Neural progenitor cell (in vitro differentiated cells): Measurements from ENCODE around the gene PRDM16. TPM values are rescaled to one million over a fixed set of nuclear protein-coding genes. Genes with fewer than 3 reads are reported as not detected.

ENCODE experiments used
- DNase-seq: peaks from one replicate; pipeline ENCODE4 v3.0.0-alpha.2; 2016; ENCODE audit warnings: low spot score
- H2AFZ ChIP-seq: fragments of 200-600 bp; sonication (generic); replicated peaks from 2 replicates; pipeline ENCODE4 v1.6.1; 2016; ENCODE audit warnings: antibody characterized with exemption
- H3F3A ChIP-seq: fragments of 200-600 bp; sonication (generic); 2 replicates; pipeline ENCODE4 v1.6.1; 2016; ENCODE audit warnings: antibody characterized with exemption, low read depth
- H3K27ac ChIP-seq: fragments of 200-600 bp; sonication (generic); 2 replicates; pipeline ENCODE4 v1.5.1; 2016; ENCODE audit warnings: mild to moderate bottlenecking
- H3K27me3 ChIP-seq: fragments of 200-600 bp; sonication (generic); 2 replicates; pipeline ENCODE4 v1.6.1; 2016; ENCODE audit warnings: mild to moderate bottlenecking, moderate library complexity
- H3K36me3 ChIP-seq: fragments of 200-600 bp; sonication (generic); 2 replicates; pipeline ENCODE4 v1.5.1; 2016
- H3K4me1 ChIP-seq: fragments of 200-600 bp; sonication (generic); 2 replicates; pipeline ENCODE4 v1.6.1; 2016; ENCODE audit warnings: mixed run types
- H3K4me2 ChIP-seq: fragments of 200-600 bp; sonication (generic); 2 replicates; pipeline ENCODE4 v1.6.1; 2016
- H3K4me3 ChIP-seq: fragments of 200-600 bp; sonication (generic); 2 replicates; pipeline ENCODE4 v1.5.1; 2016
- H3K79me2 ChIP-seq: fragments of 200-600 bp; sonication (generic); 2 replicates; pipeline ENCODE4 v1.6.1; 2016; ENCODE audit warnings: low read depth
- H3K9ac ChIP-seq: fragments of 200-600 bp; sonication (generic); 2 replicates; pipeline ENCODE4 v1.6.1; 2016
- H3K9me3 ChIP-seq: fragments of 200-600 bp; sonication (generic); 2 replicates; pipeline ENCODE4 v1.5.1; 2016; ENCODE audit warnings: low read depth
- H4K20me1 ChIP-seq: fragments of 200-600 bp; sonication (generic); 2 replicates; pipeline ENCODE4 v1.6.1; 2016; ENCODE audit warnings: low read depth
- H3K27ac Mint-ChIP-seq: 3 replicates; pipeline ENCODE4 v1.8.0; 2021; ENCODE audit warnings: mixed read lengths
- H3K27me3 Mint-ChIP-seq: 2 replicates; pipeline ENCODE4 v1.8.0; 2022; ENCODE audit warnings: low read depth, mild to moderate bottlenecking, inconsistent platforms, moderate library complexity, mixed read lengths; ENCODE audit not compliant: insufficient read depth
- H3K36me3 Mint-ChIP-seq: 3 replicates; pipeline ENCODE4 v1.8.0; 2021; ENCODE audit warnings: mixed read lengths
- H3K4me1 Mint-ChIP-seq: 3 replicates; pipeline ENCODE4 v1.8.0; 2021; ENCODE audit warnings: mixed read lengths
- H3K4me3 Mint-ChIP-seq: 3 replicates; pipeline ENCODE4 v1.8.0; 2021; ENCODE audit warnings: mild to moderate bottlenecking, moderate library complexity, mixed read lengths
- H3K9me3 Mint-ChIP-seq: 3 replicates; pipeline ENCODE4 v1.8.0; 2020; ENCODE audit warnings: mixed read lengths
- CTCF ChIP-seq: fragments of 200-600 bp; sonication (generic); IDR thresholded peaks from 2 replicates; pipeline ENCODE4 v1.5.1; 2017; ENCODE audit warnings: antibody characterized with exemption, mild to moderate bottlenecking
- EZH2 ChIP-seq: fragments of 200-600 bp; sonication (generic); IDR thresholded peaks from 2 replicates; pipeline ENCODE4 v1.6.1; 2017; ENCODE audit warnings: antibody characterized with exemption, mild to moderate bottlenecking, moderate library complexity
- EZH2phosphoT487 ChIP-seq: fragments of 200-600 bp; sonication (generic); IDR thresholded peaks from 2 replicates; pipeline ENCODE4 v1.6.1; 2017; ENCODE audit warnings: antibody characterized with exemption
- total RNA-seq: library from RNA; depleted of rRNA; stranded (reverse); fragments of >200 nt; gene quantifications from 2 replicates; pipeline ENCODE4 v1.2.3, GENCODE V29; 2015; ENCODE audit warnings: low replicate concordance

Gene PRDM16
- total RNA-seq, 1 donor from 2014 or later = 1.9 TPM

- no peak overlapping the region for H3K4me3 Mint-ChIP-seq
- Histone ChIP-seq H3K27ac (no peak overlapping the region), H3K4me3 (no peak overlapping the region), H3K27me3 (no peaks in the 10 kb centered on the region), H3K4me1 (peaks cover 14% of the 10 kb centered on the region), H2AFZ (no peak overlapping the region), H3K9ac (no peak overlapping the region), H3K79me2 (no peaks in the 10 kb centered on the region), H3K9me3 (no peaks in the 10 kb centered on the region), H3F3A (peaks cover 10% of the 10 kb centered on the region), H3K4me2 (no peak overlapping the region), H4K20me1 (no peaks in the 10 kb centered on the region), H3K36me3 (no peaks in the 10 kb centered on the region)
- peaks cover 4% of the 10 kb centered on the region for H3K27me3 Mint-ChIP-seq
- H3K36me3 Mint-ChIP-seq = no peaks in the 10 kb centered on the region
- H3K4me1 Mint-ChIP-seq = peaks cover 27% of the 10 kb centered on the region
- no peak for DNase-seq
- no peak overlapping the region for H3K27ac Mint-ChIP-seq
- no peak for TF ChIP-seq CTCF
- TF ChIP-seq EZH2 = no peak
- no peak for TF ChIP-seq EZH2phosphoT487
- no peaks in the 10 kb centered on the region for H3K9me3 Mint-ChIP-seq
These were observed 111.9 kb downstream of the PRDM16 start for GRCh38 chr1:3180915-3181314.

DNA sequence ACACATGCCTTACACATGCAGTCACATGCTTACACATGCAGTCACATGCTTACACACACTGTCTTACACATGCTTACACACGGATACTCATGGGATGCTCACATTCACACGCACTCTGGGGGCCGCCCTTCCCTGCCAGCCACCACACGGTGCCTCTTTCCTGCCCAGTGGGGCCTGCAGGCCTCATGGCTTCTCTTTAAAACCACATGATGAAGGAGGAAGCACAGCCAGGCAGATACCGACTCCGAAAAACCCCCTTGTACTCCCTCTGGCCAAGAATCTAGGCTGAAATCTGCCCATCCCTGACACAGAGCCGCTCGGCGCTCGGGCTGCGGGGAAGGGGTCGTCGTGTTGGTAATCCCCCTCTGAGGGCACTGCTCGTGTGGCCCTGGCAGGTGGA is 113.0 kb downstream of the PRDM16 start:
- Mint-ChIP-seq H3K4me1 (peaks cover 34% of the 10 kb centered on the region), H3K4me3 (no peak overlapping the region)

DNA sequence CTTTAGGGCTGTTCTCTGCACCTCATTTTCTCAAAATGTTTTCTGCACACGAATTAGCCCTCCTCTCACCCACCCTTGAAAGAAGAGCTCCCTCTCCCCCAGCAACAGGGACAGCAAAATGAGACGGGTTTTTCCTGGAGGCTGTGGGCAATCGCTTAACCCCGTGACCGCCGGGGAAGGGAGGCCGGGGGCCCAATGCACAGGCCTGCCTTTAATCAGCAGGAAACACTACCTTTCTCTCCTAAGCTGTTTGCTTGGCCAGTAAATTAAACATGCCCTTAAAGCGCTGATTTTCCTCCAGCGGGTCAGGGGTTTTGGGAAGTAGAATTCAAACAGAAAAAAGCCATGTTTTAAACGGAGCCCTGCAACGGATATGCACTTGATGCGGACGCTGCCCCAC is 114.4 kb downstream of the PRDM16 start:
- Histone ChIP-seq H3K4me3 (no peak overlapping the region), H4K20me1 (no peaks in the 10 kb centered on the region), H3K79me2 (no peaks in the 10 kb centered on the region), H3K4me1 (peaks cover 14% of the 10 kb centered on the region), H3K27ac (no peak overlapping the region), H2AFZ (no peak overlapping the region), H3K36me3 (no peaks in the 10 kb centered on the region), H3K9ac (no peak overlapping the region), H3K4me2 (peak overlapping the region; percentile 9), H3K27me3 (no peaks in the 10 kb centered on the region), H3F3A (peaks cover 10% of the 10 kb centered on the region), H3K9me3 (no peaks in the 10 kb centered on the region)
- no peak for TF ChIP-seq EZH2
- TF ChIP-seq CTCF = no peak
- TF ChIP-seq EZH2phosphoT487 = no peak
- Mint-ChIP-seq H3K27me3 (peaks cover 8% of the 10 kb centered on the region), H3K4me1 (peaks cover 39% of the 10 kb centered on the region), H3K9me3 (no peaks in the 10 kb centered on the region), H3K4me3 (no peak overlapping the region), H3K27ac (peak overlapping the region; percentile 44), H3K36me3 (peaks cover 3% of the 10 kb centered on the region)
- no peak for DNase-seq

More for the DNA sequence above, 113.0 kb downstream of the PRDM16 start:
- no peak overlapping the region for H2AFZ ChIP-seq
- H3K4me3 ChIP-seq = no peak overlapping the region
- no peak overlapping the region for H3K4me2 ChIP-seq
- H3K36me3 Mint-ChIP-seq = no peaks in the 10 kb centered on the region
- no peak overlapping the region for H3K9ac ChIP-seq
- no peak overlapping the region for H3K27ac Mint-ChIP-seq
- H3K27me3 Mint-ChIP-seq = peaks cover 4% of the 10 kb centered on the region
- DNase-seq = no peak
- no peaks in the 10 kb centered on the region for H3K9me3 ChIP-seq
- H3K4me1 ChIP-seq = peaks cover 14% of the 10 kb centered on the region
- no peaks in the 10 kb centered on the region for H3K36me3 ChIP-seq
- no peaks in the 10 kb centered on the region for H3K27me3 ChIP-seq
- peaks cover 10% of the 10 kb centered on the region for H3F3A ChIP-seq
- no peaks in the 10 kb centered on the region for H4K20me1 ChIP-seq
- no peaks in the 10 kb centered on the region for H3K79me2 ChIP-seq
- TF ChIP-seq EZH2 = no peak
- no peak for TF ChIP-seq EZH2phosphoT487
- no peak for TF ChIP-seq CTCF
- no peak overlapping the region for H3K27ac ChIP-seq
- H3K9me3 Mint-ChIP-seq = no peaks in the 10 kb centered on the region

DNA sequence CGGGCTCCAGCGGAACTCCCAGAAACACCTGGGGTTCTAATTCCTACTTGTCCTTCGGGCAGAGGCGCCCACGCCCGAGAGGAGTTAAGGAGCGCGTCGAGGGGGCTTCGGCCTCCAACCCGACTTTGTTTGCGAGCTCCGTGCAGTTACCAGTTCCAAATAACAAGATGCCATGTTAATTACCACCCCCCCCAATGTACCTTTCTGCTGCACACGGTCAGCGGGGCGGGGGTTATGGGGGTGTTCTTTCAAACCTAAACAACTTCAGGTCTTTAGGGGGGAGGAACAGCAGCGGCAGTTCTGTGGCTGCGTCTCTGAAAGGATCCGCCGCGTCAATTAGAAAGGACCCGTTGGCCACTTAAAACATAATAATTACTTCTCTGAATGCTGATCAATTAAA is 114.8 kb downstream of the PRDM16 start:
- Histone ChIP-seq H3K79me2 (no peaks in the 10 kb centered on the region), H3K4me2 (peak overlapping the region; percentile 9), H3K9ac (no peak overlapping the region), H4K20me1 (no peaks in the 10 kb centered on the region), H3K9me3 (no peaks in the 10 kb centered on the region), H3K27ac (no peak overlapping the region), H3K27me3 (no peaks in the 10 kb centered on the region), H2AFZ (no peak overlapping the region), H3K4me1 (peaks cover 14% of the 10 kb centered on the region), H3K4me3 (no peak overlapping the region), H3F3A (peaks cover 10% of the 10 kb centered on the region), H3K36me3 (no peaks in the 10 kb centered on the region)
- Mint-ChIP-seq H3K4me1 (peaks cover 39% of the 10 kb centered on the region), H3K36me3 (peaks cover 3% of the 10 kb centered on the region), H3K4me3 (no peak overlapping the region), H3K9me3 (no peaks in the 10 kb centered on the region), H3K27me3 (peaks cover 8% of the 10 kb centered on the region), H3K27ac (no peak overlapping the region)
- DNase-seq = no peak
- TF ChIP-seq CTCF (no peak), EZH2phosphoT487 (no peak), EZH2 (no peak)
